DND-41 (cell line): ENCODE data around the gene MED4.

Source experiments
- EZH2 ChIP-seq: IDR thresholded peaks from 3 replicates; pipeline ENCODE4 v1.6.1; 2012; ENCODE audit warnings: borderline replicate concordance, low read depth, mild to moderate bottlenecking, moderate library complexity, low read length, inconsistent platforms; ENCODE audit not compliant: severe bottlenecking
- TF ChIP-seq, protein P1 (sequence below): IDR thresholded peaks from 2 replicates; pipeline ENCODE4 v1.5.1; 2012; ENCODE audit warnings: borderline replicate concordance, low read length, moderate library complexity, mild to moderate bottlenecking; ENCODE audit not compliant: poor library complexity, severe bottlenecking; ENCODE audit errors: extremely low read depth

DNA sequence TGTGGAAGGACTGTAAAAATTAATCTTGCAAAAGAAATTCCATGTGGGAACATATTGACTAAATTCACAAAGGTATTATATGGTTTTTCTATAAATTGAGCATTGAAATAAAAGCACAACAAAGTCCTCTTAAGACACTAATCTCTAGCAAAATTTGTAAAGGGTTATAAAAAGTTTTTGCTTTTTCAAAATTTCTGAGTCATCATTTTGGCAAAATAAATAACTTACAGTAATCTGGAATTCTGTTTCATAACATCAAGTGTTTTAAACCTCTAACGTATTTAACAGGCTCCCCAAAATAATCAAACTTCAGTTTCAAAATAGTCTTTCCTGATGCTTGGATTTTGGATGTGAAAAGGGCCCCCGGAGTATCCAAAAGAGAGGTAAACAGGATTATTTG is 26.0 kb downstream of the MED4 start:
- TF ChIP-seq, protein P1, sequence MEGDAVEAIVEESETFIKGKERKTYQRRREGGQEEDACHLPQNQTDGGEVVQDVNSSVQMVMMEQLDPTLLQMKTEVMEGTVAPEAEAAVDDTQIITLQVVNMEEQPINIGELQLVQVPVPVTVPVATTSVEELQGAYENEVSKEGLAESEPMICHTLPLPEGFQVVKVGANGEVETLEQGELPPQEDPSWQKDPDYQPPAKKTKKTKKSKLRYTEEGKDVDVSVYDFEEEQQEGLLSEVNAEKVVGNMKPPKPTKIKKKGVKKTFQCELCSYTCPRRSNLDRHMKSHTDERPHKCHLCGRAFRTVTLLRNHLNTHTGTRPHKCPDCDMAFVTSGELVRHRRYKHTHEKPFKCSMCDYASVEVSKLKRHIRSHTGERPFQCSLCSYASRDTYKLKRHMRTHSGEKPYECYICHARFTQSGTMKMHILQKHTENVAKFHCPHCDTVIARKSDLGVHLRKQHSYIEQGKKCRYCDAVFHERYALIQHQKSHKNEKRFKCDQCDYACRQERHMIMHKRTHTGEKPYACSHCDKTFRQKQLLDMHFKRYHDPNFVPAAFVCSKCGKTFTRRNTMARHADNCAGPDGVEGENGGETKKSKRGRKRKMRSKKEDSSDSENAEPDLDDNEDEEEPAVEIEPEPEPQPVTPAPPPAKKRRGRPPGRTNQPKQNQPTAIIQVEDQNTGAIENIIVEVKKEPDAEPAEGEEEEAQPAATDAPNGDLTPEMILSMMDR, result no peak
- no peak for TF ChIP-seq EZH2
